Measurements from ENCODE around the gene IAH1. TPM values are rescaled to one million over a fixed set of nuclear protein-coding genes. Genes with fewer than 3 reads are reported as not detected.
A peak's percentile ranks its signal among the peaks of the same experiment; 100 is the strongest.

The IAH1 gene
- total and polyA plus RNA-seq, 12 donors: 61.9 to 203 (median 84.5) TPM

- WGBS, 4 donors: 82 to 90% (median 85%) methylated on average over 4 to 5 of the region's 5 CpGs
- H3K27ac ChIP-seq: no peak overlapping the region
- intact Hi-C loops (cut with DNase I): no loop called here
- no peak overlapping the region for H3K4me3 ChIP-seq
- no peak for DNase-seq
- H3K9me3 ChIP-seq (replicated peaks in 1 of 3): no peaks in the 10 kb centered on the region
- H3K4me1 ChIP-seq (replicated peaks in 1 of 2): peaks cover 0 to 5% of the 10 kb centered on the region in 2 donors
- no peaks in the 10 kb centered on the region for H3K27me3 ChIP-seq
- peaks cover 0 to 95% of the 10 kb centered on the region in 2 donors for H3K36me3 ChIP-seq (replicated peaks in 1 of 2)
- TF ChIP-seq CTCF (IDR thresholded peaks at IDR 0.05) (no peak), POLR2A (IDR thresholded peaks at IDR 0.05) (no peak)
Observed at GRCh38 chr2:9484533-9484932, 10.2 kb downstream of the IAH1 start.

GRCh38 chr2:9488583-9489547, 14.5 kb downstream of the IAH1 start:
- no peak overlapping the region for H3K4me3 ChIP-seq
- no peak for TF ChIP-seq CTCF (IDR thresholded peaks at IDR 0.05)
- TF ChIP-seq POLR2A (IDR thresholded peaks at IDR 0.05): no peak
- intact Hi-C loops (cut with DNase I): no loop called here
- H3K27ac ChIP-seq: peak overlapping the region in 1 of 5 donors; percentile 45
- no peaks in the 10 kb centered on the region for H3K9me3 ChIP-seq (replicated peaks in 1 of 3)
- H3K27me3 ChIP-seq: no peaks in the 10 kb centered on the region
- WGBS, 4 donors: 84 to 100% (median 93%) methylated on average over 1 of the region's 1 CpG
- H3K4me1 ChIP-seq (replicated peaks in 1 of 2): peaks cover 0 to 5% of the 10 kb centered on the region in 2 donors
- DNase-seq: peak in 2 of 7 donors; percentile 24 to 47
- H3K36me3 ChIP-seq (replicated peaks in 1 of 2): peaks cover 0 to 95% of the 10 kb centered on the region in 2 donors

GRCh38 chr2:9490789-9491188, 16.4 kb downstream of the IAH1 start:
- Histone ChIP-seq H3K9me3 (replicated peaks in 1 of 3) (no peaks in the 10 kb centered on the region), H3K36me3 (replicated peaks in 1 of 2) (peaks cover 0 to 93% of the 10 kb centered on the region in 2 donors), H3K27ac (no peak overlapping the region), H3K4me1 (replicated peaks in 1 of 2) (peaks cover 0 to 5% of the 10 kb centered on the region in 2 donors), H3K4me3 (no peak overlapping the region), H3K27me3 (no peaks in the 10 kb centered on the region)
- 79 to 89% (median 83%) methylated on average over 2 of the region's 2 CpGs for WGBS, 4 donors
- TF ChIP-seq POLR2A (IDR thresholded peaks at IDR 0.05) (no peak), CTCF (IDR thresholded peaks at IDR 0.05) (no peak)
- DNase-seq: no peak
- intact Hi-C loops (cut with DNase I): no loop called here

- intact Hi-C loops (cut with DNase I): no loop called here
- H3K36me3 ChIP-seq (replicated peaks in 1 of 2): peaks cover 0 to 90% of the 10 kb centered on the region in 2 donors
- H3K4me3 ChIP-seq: no peak overlapping the region
- peaks cover 0 to 5% of the 10 kb centered on the region in 2 donors for H3K4me1 ChIP-seq (replicated peaks in 1 of 2)
- DNase-seq: no peak
- TF ChIP-seq POLR2A (IDR thresholded peaks at IDR 0.05) (no peak), CTCF (IDR thresholded peaks at IDR 0.05) (no peak)
- no peak overlapping the region for H3K27ac ChIP-seq
- H3K27me3 ChIP-seq: no peaks in the 10 kb centered on the region
- H3K9me3 ChIP-seq (replicated peaks in 1 of 3): no peaks in the 10 kb centered on the region
- WGBS, 4 donors: 69 to 75% (median 72%) methylated on average over 2 of the region's 2 CpGs
Observed at GRCh38 chr2:9492927-9493326, 18.6 kb downstream of the IAH1 start.
